BLaER1 treated with 17β-estradiol and CSF1 and Interleukin-3, amounts not matched to agents 10 nM and 100 nM (cell line): Measurements from ENCODE around the gene RETSAT.
"Not testable (repeated sequence)": the region's sequence is repeated elsewhere in the genome, so short reads cannot be mapped to it uniquely, and the experiment has no call there.

Source experiments
- H3K27ac ChIP-seq, 11 experiments: shearing (Covaris generic); formaldehyde crosslinking; 2 replicates each; pipeline ENCODE4 v1.8.1; 2022
- H3K27me3 ChIP-seq, 11 experiments: shearing (Covaris generic); formaldehyde crosslinking; 2 replicates each; pipeline ENCODE4 v1.8.1; 2022
- H3K36me3 ChIP-seq, 11 experiments: shearing (Covaris generic); formaldehyde crosslinking; 2 replicates each; pipeline ENCODE4 v1.8.1; 2022
- H3K4me1 ChIP-seq, 10 experiments: shearing (Covaris generic); formaldehyde crosslinking; 2 replicates each; pipeline ENCODE4 v1.8.1; 2022
- H3K4me2 ChIP-seq, 11 experiments: shearing (Covaris generic); formaldehyde crosslinking; 2 replicates each; pipeline ENCODE4 v1.8.1; 2022
- H3K4me3 ChIP-seq, 10 experiments: shearing (Covaris generic); formaldehyde crosslinking; 2 replicates each; pipeline ENCODE4 v1.8.1; 2022
- H3K9ac ChIP-seq, 11 experiments: shearing (Covaris generic); formaldehyde crosslinking; 2 replicates each; pipeline ENCODE4 v1.8.1; 2022
- H3K9me3 ChIP-seq, 11 experiments: shearing (Covaris generic); formaldehyde crosslinking; replicated peaks in 1 of 11; 2 replicates each; pipeline ENCODE4 v1.8.1; 2022
- H4K20me1 ChIP-seq, 11 experiments: shearing (Covaris generic); formaldehyde crosslinking; 2 replicates each; pipeline ENCODE4 v1.8.1; 2022
- Cebpa-rat ChIP-seq, 11 experiments: shearing (Covaris generic); IDR thresholded peaks; 2 replicates each; pipeline ENCODE4 v1.8.1; 2022

RETSAT gene

DNA sequence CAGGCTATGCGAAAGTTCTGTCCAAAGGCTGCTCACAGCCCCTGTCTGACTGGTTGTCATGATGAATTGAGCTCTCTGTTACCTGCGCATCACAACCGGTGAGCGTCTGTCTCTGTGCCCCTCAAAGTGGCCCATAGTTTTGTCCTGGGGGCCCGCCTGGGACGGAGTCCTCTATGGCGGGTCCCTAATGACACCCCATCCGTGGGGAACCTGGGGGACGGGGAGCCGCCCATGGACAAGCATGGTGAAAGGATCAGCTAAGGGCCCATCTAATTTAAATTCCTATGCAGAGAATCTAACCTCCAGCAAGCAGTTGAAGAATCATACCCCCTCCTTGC lies 714 bp upstream of the RETSAT start:
- H3K4me1 ChIP-seq: peaks cover 26 to 51% (median 33%) of the 10 kb centered on the region in 10 experiments

DNA sequence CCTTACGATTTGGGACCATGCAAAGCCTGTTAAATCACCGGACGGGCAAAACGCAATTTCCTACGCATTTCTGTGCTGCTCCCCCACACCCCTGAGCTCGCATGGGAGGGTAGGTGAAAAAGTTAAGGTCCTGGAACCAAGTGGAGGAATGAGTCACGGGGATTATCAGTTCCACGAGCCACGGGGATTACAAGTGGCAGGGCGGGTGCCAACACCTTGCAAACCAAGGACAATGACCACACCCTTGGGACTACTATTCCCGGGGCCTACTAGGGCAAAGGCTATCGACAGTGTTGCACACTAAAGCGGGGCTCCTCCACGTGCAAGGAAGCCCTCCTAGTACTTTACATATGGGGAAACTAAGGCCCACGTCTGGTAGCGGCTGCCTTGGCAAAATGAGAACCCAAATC lies 447 bp downstream of the RETSAT start:
- H3K27ac ChIP-seq: peak overlapping the region; percentile 7 to 94 (median 86); a peak in 21 of 22 replicates
- no peak for TF ChIP-seq Cebpa-rat (IDR thresholded peaks at IDR 0.05)
- peaks cover 59 to 65% (median 63%) of the 10 kb centered on the region in 11 experiments for H3K36me3 ChIP-seq
- no peaks in the 10 kb centered on the region for H3K27me3 ChIP-seq
- peak overlapping the region; percentile 85 to 97 (median 91) for H3K9ac ChIP-seq
- peak overlapping the region; percentile 68 to 93 (median 81) for H3K4me3 ChIP-seq
- H3K9me3 ChIP-seq: no peaks in the 10 kb centered on the region
- H3K4me2 ChIP-seq: peak overlapping the region; percentile 85 to 98 (median 93)
- no peaks in the 10 kb centered on the region; a peak in 2 of 22 replicates for H4K20me1 ChIP-seq
- H3K4me1 ChIP-seq: peaks cover 26 to 52% (median 36%) of the 10 kb centered on the region in 10 experiments

More for the DNA sequence above, 714 bp upstream of the RETSAT start:
- H3K27me3 ChIP-seq: no peaks in the 10 kb centered on the region
- H3K9me3 ChIP-seq: no peaks in the 10 kb centered on the region
- TF ChIP-seq Cebpa-rat (IDR thresholded peaks at IDR 0.05): no peak
- H3K27ac ChIP-seq: peak overlapping the region; percentile 80 to 94 (median 87)
- peaks cover 58 to 65% (median 62%) of the 10 kb centered on the region in 11 experiments for H3K36me3 ChIP-seq
- H3K9ac ChIP-seq: peak overlapping the region; percentile 85 to 97 (median 91)
- H4K20me1 ChIP-seq: no peaks in the 10 kb centered on the region; a peak in 2 of 22 replicates
- peak overlapping the region; percentile 68 to 93 (median 81) for H3K4me3 ChIP-seq
- peak overlapping the region; percentile 85 to 98 (median 93) for H3K4me2 ChIP-seq

DNA sequence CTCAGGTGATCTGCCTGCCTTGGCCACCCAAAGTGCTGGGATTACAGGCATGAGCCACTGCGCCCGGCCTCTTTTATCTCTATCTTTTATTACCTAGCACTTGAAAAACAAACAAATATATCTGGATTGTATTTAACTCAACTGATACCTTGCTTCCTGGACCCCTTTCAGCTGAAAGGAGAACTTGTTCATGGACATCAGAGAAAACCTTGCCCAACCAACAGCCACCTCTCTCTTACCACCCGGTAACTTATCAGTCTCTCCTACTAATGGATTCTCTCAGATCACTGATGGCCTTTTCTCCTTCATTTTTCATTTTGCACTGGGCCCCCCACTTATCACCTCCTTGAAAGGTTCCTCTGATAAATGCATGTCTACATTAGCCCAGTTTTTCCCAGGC lies 6.7 kb downstream of the RETSAT start:
- no peak for TF ChIP-seq Cebpa-rat (IDR thresholded peaks at IDR 0.05)
- peaks cover 64 to 94% (median 87%) of the 10 kb centered on the region in 11 experiments for H3K36me3 ChIP-seq

DNA sequence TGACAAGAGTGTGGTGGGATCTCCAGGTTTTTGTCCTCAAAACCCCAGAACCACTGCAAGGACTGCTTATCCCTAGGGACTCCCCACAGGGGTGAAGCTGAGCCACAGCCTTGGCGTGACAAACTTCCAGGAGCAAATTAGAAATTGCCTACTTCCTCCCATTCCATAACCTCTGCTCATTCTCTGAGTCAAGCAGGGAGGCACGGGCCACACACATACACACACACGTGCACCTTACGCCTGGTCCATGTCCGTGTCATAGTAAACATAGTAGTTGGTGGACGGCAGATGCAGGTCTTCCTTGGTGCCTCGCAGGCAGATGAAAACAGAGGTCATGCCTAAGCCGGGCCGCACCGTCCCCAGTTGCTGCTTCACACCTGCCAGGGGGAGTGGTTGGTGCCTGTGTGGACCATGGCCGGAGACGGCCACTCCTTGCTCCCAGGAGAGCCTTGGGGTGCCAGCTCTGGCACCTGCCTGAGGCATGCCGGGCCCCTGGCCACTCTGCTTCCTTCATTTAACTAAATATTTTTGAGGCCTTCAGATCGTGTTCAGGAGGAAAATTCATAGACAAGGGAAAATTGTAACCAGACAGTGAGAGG lies 9.9 kb downstream of the RETSAT start:
- Histone ChIP-seq H3K36me3 (peaks cover 40 to 82% (median 64%) of the 10 kb centered on the region in 11 experiments), H3K4me1 (peaks cover 0 to 4% (median 0%) of the 10 kb centered on the region in 10 experiments; a peak in 4 of 20 replicates), H3K27ac (no peak overlapping the region), H3K9me3 (no peaks in the 10 kb centered on the region), H3K4me2 (no peak overlapping the region), H3K27me3 (no peaks in the 10 kb centered on the region), H3K9ac (no peak overlapping the region), H3K4me3 (no peak overlapping the region), H4K20me1 (peaks cover 0 to 17% (median 4%) of the 10 kb centered on the region in 11 experiments; a peak in 11 of 22 replicates)
- no peak for TF ChIP-seq Cebpa-rat (IDR thresholded peaks at IDR 0.05)

More for the DNA sequence above, 6.7 kb downstream of the RETSAT start:
- Histone ChIP-seq H3K9me3 (no peaks in the 10 kb centered on the region), H3K4me2 (no peak overlapping the region), H4K20me1 (peaks cover 0 to 17% (median 4%) of the 10 kb centered on the region in 11 experiments; a peak in 11 of 22 replicates), H3K27ac (no peak overlapping the region), H3K9ac (no peak overlapping the region), H3K4me1 (peaks cover 2 to 11% (median 6%) of the 10 kb centered on the region in 10 experiments; a peak in 17 of 20 replicates), H3K27me3 (no peaks in the 10 kb centered on the region), H3K4me3 (no peak overlapping the region)

DNA sequence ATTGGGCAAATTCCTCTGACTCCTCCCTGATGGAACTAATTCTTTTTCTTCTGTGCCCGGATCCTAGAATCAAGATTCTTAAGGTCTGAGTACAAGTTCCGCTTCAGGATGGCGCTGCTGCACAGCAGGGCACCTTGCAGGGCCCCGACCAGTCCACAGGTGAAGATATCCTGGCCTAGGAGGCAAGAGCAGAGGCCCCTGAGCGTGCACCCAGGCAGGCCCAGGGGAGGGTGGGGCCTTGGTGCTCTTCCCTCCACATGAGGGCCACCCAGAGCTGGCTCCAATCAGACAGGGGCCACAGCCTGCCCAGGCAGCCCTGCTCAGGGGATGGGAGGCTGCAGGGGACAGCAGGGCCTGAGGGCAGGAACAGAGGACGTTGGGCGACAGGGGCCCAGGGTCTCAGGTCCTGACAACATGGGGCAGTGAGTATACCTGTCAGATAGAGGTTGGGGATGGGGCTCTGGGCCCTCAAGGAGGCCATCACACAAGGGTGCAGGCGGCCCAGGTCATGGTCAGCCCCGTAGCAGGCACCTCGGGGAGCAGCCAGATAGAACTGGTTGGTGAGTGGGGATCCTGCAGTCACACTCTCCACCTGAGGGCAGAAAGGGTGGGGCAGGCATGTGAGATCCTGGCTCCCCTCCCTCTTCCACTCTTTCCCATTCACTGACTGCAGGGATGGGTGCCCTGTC lies 11.0 kb downstream of the RETSAT start:
- not testable (repeated sequence) for H3K4me2 ChIP-seq, H3K27me3 ChIP-seq, H3K9ac ChIP-seq, H3K27ac ChIP-seq, H3K4me3 ChIP-seq, H3K9me3 ChIP-seq, H3K4me1 ChIP-seq
- Histone ChIP-seq H3K36me3 (peaks cover 34 to 71% (median 54%) of the 10 kb centered on the region in 11 experiments), H4K20me1 (peaks cover 0 to 17% (median 4%) of the 10 kb centered on the region in 11 experiments; a peak in 11 of 22 replicates)

DNA sequence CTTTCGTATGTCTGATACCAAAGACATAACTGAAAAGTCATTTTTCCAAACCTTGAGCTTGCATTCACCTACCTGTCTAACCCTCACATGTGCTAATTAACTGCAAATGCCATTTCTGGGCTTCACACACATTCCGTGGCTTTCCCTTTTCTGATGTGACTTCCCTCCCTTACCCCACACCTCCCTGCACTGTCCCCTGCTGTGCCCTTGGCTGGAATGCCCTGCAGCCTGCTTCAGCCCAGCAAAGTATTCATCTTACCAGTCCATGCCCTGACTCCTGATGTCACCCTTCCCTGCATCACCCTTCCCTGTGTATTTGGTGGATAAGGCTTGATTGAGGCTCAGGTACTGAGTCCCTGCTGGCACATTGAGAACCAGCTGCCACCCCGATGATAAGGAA lies 12.2 kb downstream of the RETSAT start:
- H3K4me3 ChIP-seq: no peak overlapping the region
- H4K20me1 ChIP-seq: peaks cover 0 to 13% (median 4%) of the 10 kb centered on the region in 11 experiments; a peak in 11 of 22 replicates
- peaks cover 33 to 59% (median 42%) of the 10 kb centered on the region in 11 experiments for H3K36me3 ChIP-seq
- H3K9me3 ChIP-seq: no peaks in the 10 kb centered on the region
- no peak overlapping the region for H3K4me2 ChIP-seq
- TF ChIP-seq Cebpa-rat (IDR thresholded peaks at IDR 0.05): no peak
- H3K27ac ChIP-seq: no peak overlapping the region
- no peaks in the 10 kb centered on the region for H3K27me3 ChIP-seq
- no peaks in the 10 kb centered on the region for H3K4me1 ChIP-seq
- no peak overlapping the region for H3K9ac ChIP-seq

DNA sequence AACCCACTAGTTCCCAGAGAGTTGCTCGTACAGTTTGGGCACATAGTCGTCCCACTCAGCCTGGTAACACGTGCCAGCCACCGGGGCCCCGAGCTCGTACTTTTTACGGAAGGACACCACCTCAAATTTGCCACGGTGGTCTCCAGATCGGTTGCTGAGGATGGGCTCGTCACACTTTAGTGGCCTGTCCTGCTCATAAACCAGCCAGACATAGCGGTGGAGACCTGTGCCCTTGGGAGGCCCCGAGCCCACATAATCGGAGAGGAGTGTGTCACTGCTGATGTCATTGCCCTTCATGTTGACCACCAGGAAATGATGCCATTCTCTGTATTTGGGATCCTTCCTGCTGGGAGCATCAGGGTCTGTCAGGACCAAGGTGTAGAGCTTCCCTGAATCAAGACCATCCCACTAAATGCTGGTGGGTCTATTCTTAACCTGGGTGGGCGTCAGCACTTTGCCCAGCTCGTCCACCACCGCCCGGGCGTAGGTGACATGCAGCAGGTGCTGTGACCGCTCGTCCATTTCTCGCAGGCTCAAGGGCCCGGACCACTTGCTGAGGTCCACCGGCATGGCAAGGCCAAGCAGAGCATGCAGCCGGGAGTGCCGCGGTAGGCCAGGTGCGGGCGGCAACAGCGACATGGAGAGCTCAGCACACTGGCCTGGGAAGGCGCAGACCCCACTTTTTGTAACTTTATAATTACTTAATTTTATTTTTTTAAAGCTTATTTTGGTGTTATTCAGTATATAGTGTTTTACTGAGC lies 12.9 kb downstream of the RETSAT start:
- H3K27me3 ChIP-seq: no peaks in the 10 kb centered on the region
- no peaks in the 10 kb centered on the region for H3K4me1 ChIP-seq
- no peaks in the 10 kb centered on the region for H3K9me3 ChIP-seq
- no peak overlapping the region for H3K27ac ChIP-seq
- TF ChIP-seq Cebpa-rat (IDR thresholded peaks at IDR 0.05): no peak
- peaks cover 26 to 52% (median 35%) of the 10 kb centered on the region in 11 experiments for H3K36me3 ChIP-seq
- no peak overlapping the region for H3K4me3 ChIP-seq
- H3K4me2 ChIP-seq: no peak overlapping the region
- H3K9ac ChIP-seq: no peak overlapping the region
- H4K20me1 ChIP-seq: peaks cover 0 to 13% (median 4%) of the 10 kb centered on the region in 11 experiments; a peak in 11 of 22 replicates

DNA sequence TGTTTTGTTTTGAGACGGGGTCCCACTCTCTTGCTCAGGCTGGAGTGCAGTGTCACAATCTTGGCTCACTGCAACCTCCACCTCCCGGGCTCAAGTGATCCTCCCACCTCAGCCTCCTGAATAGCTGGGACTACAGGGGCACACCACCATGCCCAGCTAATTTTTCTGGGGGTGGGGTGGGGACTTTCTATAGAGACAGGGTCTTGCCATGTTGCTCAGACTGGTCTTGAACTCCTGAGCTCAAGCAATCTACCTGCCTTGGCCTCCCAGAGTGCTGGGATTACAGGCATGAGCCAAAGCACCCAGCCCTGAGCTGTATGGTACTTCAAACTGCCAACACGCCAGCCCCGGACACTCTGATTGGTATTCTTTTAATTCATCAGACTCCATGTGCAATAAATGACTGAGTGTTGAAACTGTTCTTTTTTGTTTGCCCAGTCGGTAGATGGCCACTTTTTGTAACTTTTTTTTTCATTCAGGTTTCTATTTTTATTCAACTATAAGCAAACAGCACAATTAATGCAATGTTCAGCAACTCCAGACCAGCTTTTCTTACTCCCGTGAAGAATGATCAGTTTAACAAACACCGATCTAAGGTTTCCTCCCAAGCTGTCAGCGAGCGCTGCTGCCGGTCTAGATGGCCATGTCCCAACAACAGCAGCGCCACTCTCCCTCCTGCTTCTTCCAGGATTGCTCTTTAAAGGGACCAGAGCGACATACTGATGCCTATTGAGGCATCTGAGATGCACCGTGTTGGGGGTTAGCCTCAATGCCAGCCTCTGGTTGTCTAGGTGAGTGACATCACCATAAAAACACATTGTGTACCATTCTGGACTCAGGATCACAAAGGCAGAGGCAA lies 14.1 kb downstream of the RETSAT start:
- Histone ChIP-seq H3K9ac (no peak overlapping the region), H3K4me2 (no peak overlapping the region), H3K27ac (no peak overlapping the region), H3K4me3 (no peak overlapping the region), H3K27me3 (no peaks in the 10 kb centered on the region), H4K20me1 (peaks cover 0 to 13% (median 4%) of the 10 kb centered on the region in 11 experiments; a peak in 11 of 22 replicates), H3K9me3 (no peaks in the 10 kb centered on the region), H3K4me1 (no peaks in the 10 kb centered on the region), H3K36me3 (peaks cover 14 to 40% (median 23%) of the 10 kb centered on the region in 11 experiments)
- TF ChIP-seq Cebpa-rat (IDR thresholded peaks at IDR 0.05): no peak
